Endodermal cell (in vitro differentiated cells): ENCODE results near the gene DRICH1. TPM values are rescaled to one million over a fixed set of nuclear protein-coding genes. Genes with fewer than 3 reads are reported as not detected.
"Not testable (repeated sequence)": the region's sequence is repeated elsewhere in the genome, so short reads cannot be mapped to it uniquely, and the experiment has no call there.

ENCODE experiments used
- DNase-seq: peaks from one replicate; pipeline ENCODE4 v3.0.0-alpha.2; 2017
- H3K27ac ChIP-seq: 2 replicates; pipeline ENCODE4 v1.5.1; 2013; ENCODE audit warnings: mild to moderate bottlenecking, low read depth, low read length, moderate library complexity
- H3K27me3 ChIP-seq: 2 replicates; pipeline ENCODE4 v1.6.1; 2013; ENCODE audit warnings: mild to moderate bottlenecking, low read length, moderate library complexity; ENCODE audit not compliant: insufficient read depth, control insufficient read depth, poor library complexity, severe bottlenecking
- H3K36me3 ChIP-seq: 2 replicates; pipeline ENCODE4 v1.7.0; 2013; ENCODE audit warnings: mild to moderate bottlenecking, low read length, moderate library complexity; ENCODE audit not compliant: control insufficient read depth, insufficient read depth
- H3K4me1 ChIP-seq: one replicate; pipeline ENCODE4 v1.7.0; 2013; ENCODE audit warnings: low read length; ENCODE audit not compliant: control insufficient read depth, insufficient read depth
- H3K4me3 ChIP-seq: 2 replicates; pipeline ENCODE4 v1.5.1; 2013; ENCODE audit warnings: mild to moderate bottlenecking, low read length, moderate library complexity
- H3K9ac ChIP-seq: 2 replicates; pipeline ENCODE4 v1.6.1; 2013; ENCODE audit warnings: mild to moderate bottlenecking, low read length, moderate library complexity; ENCODE audit not compliant: poor library complexity, severe bottlenecking; ENCODE audit errors: extremely low read depth
- H3K9me3 ChIP-seq: 2 replicates; pipeline ENCODE4 v1.6.1; 2013; ENCODE audit warnings: mild to moderate bottlenecking, low read length, moderate library complexity; ENCODE audit not compliant: control insufficient read depth
- H3K27ac Mint-ChIP-seq: 2 replicates; pipeline ENCODE4 v1.8.0; 2020; ENCODE audit warnings: mixed read lengths
- H3K27me3 Mint-ChIP-seq: 2 replicates; pipeline ENCODE4 v1.8.0; 2021; ENCODE audit warnings: mild to moderate bottlenecking, mixed read lengths; ENCODE audit not compliant: insufficient read depth
- H3K36me3 Mint-ChIP-seq: 2 replicates; pipeline ENCODE4 v1.8.0; 2020; ENCODE audit warnings: low read depth, mixed read lengths
- H3K4me1 Mint-ChIP-seq: 2 replicates; pipeline ENCODE4 v1.8.0; 2020; ENCODE audit warnings: mixed read lengths
- H3K4me3 Mint-ChIP-seq: 2 replicates; pipeline ENCODE4 v1.8.0; 2020; ENCODE audit warnings: mild to moderate bottlenecking, moderate library complexity, mixed read lengths
- H3K9me3 Mint-ChIP-seq: 2 replicates; pipeline ENCODE4 v1.8.0; 2020; ENCODE audit warnings: mild to moderate bottlenecking, mixed read lengths
- CTCF ChIP-seq: fragments of 200-600 bp; sonication (generic); conservative IDR thresholded peaks from 2 replicates; pipeline ENCODE4 v1.5.0; 2021; ENCODE audit warnings: antibody characterized with exemption, mild to moderate bottlenecking
- WGBS, 2 experiments: methylation state at CpG; one replicate each; pipeline versions ENCODE4 v1.1.5 to v1.1.7; 2013; ENCODE audit warnings: missing lambda C conversion rate in 2 of 2, mixed read lengths in 1 of 2; ENCODE audit not compliant: insufficient coverage in 1 of 2, insufficient read length in 1 of 2; 5-methylcytosine and 5-hydroxymethylcytosine counted together
- total RNA-seq, 2 donors: library from RNA; stranded (reverse); fragmentation: NEBNext Ultra II Directional in 1 of 2; extraction: Animal tissue kit (Norgen Biotek cat#: 25700) in 1 of 2; gene quantifications; 2 replicates in 1 of 2; 3 replicates in 1 of 2; pipeline ENCODE4 v1.2.1, GENCODE V29; 2021

DRICH1 gene
- total RNA-seq, 2 donors from 2014 or later = 0.24 TPM; not detected in 1

GRCh38 chr22:23639661-23640060 is 7.5 kb upstream of the DRICH1 start:
- H3K27me3 Mint-ChIP-seq = peaks cover 4% of the 10 kb centered on the region

GRCh38 chr22:23638611-23639010 is 6.5 kb upstream of the DRICH1 start:
- TF ChIP-seq CTCF = no peak
- H3K36me3 ChIP-seq = no peaks in the 10 kb centered on the region
- no peak overlapping the region for H3K4me3 ChIP-seq
- DNase-seq = no peak
- H3K4me1 ChIP-seq = no peaks in the 10 kb centered on the region
- Mint-ChIP-seq H3K4me3 (no peak overlapping the region), H3K36me3 (peaks cover 7% of the 10 kb centered on the region), H3K9me3 (no peaks in the 10 kb centered on the region), H3K27ac (no peak overlapping the region), H3K27me3 (peaks cover 4% of the 10 kb centered on the region), H3K4me1 (no peaks in the 10 kb centered on the region)
- H3K9ac ChIP-seq = no peak overlapping the region
- 88% methylated on average over 11 of the region's 12 CpGs; no CpG with 5 or more reads in 1 of the 2 experiments for WGBS, 2 experiments
- H3K9me3 ChIP-seq = no peaks in the 10 kb centered on the region
- no peak overlapping the region for H3K27ac ChIP-seq
- no peaks in the 10 kb centered on the region for H3K27me3 ChIP-seq

More at GRCh38 chr22:23639661-23640060, 7.5 kb upstream of the DRICH1 start:
- no peaks in the 10 kb centered on the region for H3K4me1 Mint-ChIP-seq
- no peak for TF ChIP-seq CTCF
- no peaks in the 10 kb centered on the region for H3K9me3 Mint-ChIP-seq
- H3K4me3 ChIP-seq = no peak overlapping the region
- H3K36me3 ChIP-seq = no peaks in the 10 kb centered on the region
- H3K4me1 ChIP-seq = no peaks in the 10 kb centered on the region
- no peak for DNase-seq
- WGBS, 2 experiments = 87% methylated on average over 7 of the region's 7 CpGs; no CpG with 5 or more reads in 1 of the 2 experiments
- H3K9me3 ChIP-seq = no peaks in the 10 kb centered on the region
- no peak overlapping the region for H3K9ac ChIP-seq
- no peaks in the 10 kb centered on the region for H3K27me3 ChIP-seq
- no peak overlapping the region for H3K27ac Mint-ChIP-seq
- no peak overlapping the region for H3K27ac ChIP-seq
- peaks cover 7% of the 10 kb centered on the region for H3K36me3 Mint-ChIP-seq
- no peak overlapping the region for H3K4me3 Mint-ChIP-seq

GRCh38 chr22:23635291-23635690 is 3.2 kb upstream of the DRICH1 start:
- H3K27me3 Mint-ChIP-seq, H3K4me1 ChIP-seq, H3K27me3 ChIP-seq, H3K9ac ChIP-seq, H3K4me3 ChIP-seq, DNase-seq, H3K9me3 Mint-ChIP-seq, H3K27ac Mint-ChIP-seq, H3K27ac ChIP-seq, H3K4me1 Mint-ChIP-seq, H3K36me3 Mint-ChIP-seq, H3K4me3 Mint-ChIP-seq, H3K9me3 ChIP-seq, H3K36me3 ChIP-seq: not testable (repeated sequence)
- 88 to 90% methylated on average over 6 to 8 of the region's 8 CpGs for WGBS, 2 experiments

GRCh38 chr22:23628056-23628743 is 3.9 kb downstream of the DRICH1 start:
- H3K9me3 Mint-ChIP-seq, H3K4me1 ChIP-seq, H3K4me1 Mint-ChIP-seq, H3K4me3 Mint-ChIP-seq, H3K9me3 ChIP-seq, H3K27ac Mint-ChIP-seq, H3K9ac ChIP-seq, H3K36me3 Mint-ChIP-seq, H3K4me3 ChIP-seq, DNase-seq, H3K36me3 ChIP-seq, H3K27ac ChIP-seq: not testable (repeated sequence)
- H3K27me3 ChIP-seq = peaks cover 16% of the 10 kb centered on the region
- H3K27me3 Mint-ChIP-seq = peaks cover 32% of the 10 kb centered on the region
- 75 to 80% methylated on average over 6 of the region's 6 CpGs for WGBS, 2 experiments
